Astrocyte of the cerebellum (primary cell): ENCODE data around the gene TSHZ3.

ENCODE experiments used
- DNase-seq: peaks from one replicate; pipeline ENCODE4 v3.0.0-alpha.2; 2011; ENCODE audit warnings: low read depth
- H3K4me3 ChIP-seq: 2 replicates; pipeline ENCODE4 v1.5.1; 2011; ENCODE audit warnings: mild to moderate bottlenecking, low read depth, low read length, moderate library complexity
- CTCF ChIP-seq: IDR thresholded peaks from 2 replicates; pipeline ENCODE4 v1.5.1; 2012; ENCODE audit warnings: low read length, low read depth, moderate library complexity, mild to moderate bottlenecking; ENCODE audit errors: missing control alignments
- in situ Hi-C: cut with HindIII; loops from 2 replicates; pipeline ENCODE4 v1.10.0; 2017; ENCODE audit warnings: low sequenced_read_pairs

TSHZ3 gene

GRCh38 chr19:31377736-31378135, 28.5 kb upstream of the TSHZ3 start:
- in situ Hi-C loops: no loop called here
- no peak for TF ChIP-seq CTCF
- no peak overlapping the region for H3K4me3 ChIP-seq
- DNase-seq: no peak

- no peak for DNase-seq
- no peak for TF ChIP-seq CTCF
- in situ Hi-C loops: no loop called here
- no peak overlapping the region for H3K4me3 ChIP-seq
Measured at GRCh38 chr19:31372246-31372781, 23.1 kb upstream of the TSHZ3 start.

- DNase-seq: no peak
- H3K4me3 ChIP-seq: no peak overlapping the region
- TF ChIP-seq CTCF: no peak
- in situ Hi-C loops: no loop called here
Measured at GRCh38 chr19:31370216-31370615, 21.0 kb upstream of the TSHZ3 start.

- in situ Hi-C loops: no loop called here
- DNase-seq: no peak
- H3K4me3 ChIP-seq: no peak overlapping the region
- TF ChIP-seq CTCF: peak; percentile 10
Measured at GRCh38 chr19:31364963-31365362, 15.7 kb upstream of the TSHZ3 start.

- no peak for DNase-seq
- TF ChIP-seq CTCF: no peak
- H3K4me3 ChIP-seq: no peak overlapping the region
- in situ Hi-C loops: no loop called here
Measured at GRCh38 chr19:31361728-31362127, 12.5 kb upstream of the TSHZ3 start.

GRCh38 chr19:31357315-31357673, 8.1 kb upstream of the TSHZ3 start:
- H3K4me3 ChIP-seq: no peak overlapping the region
- TF ChIP-seq CTCF: no peak
- no peak for DNase-seq
- in situ Hi-C loops: no loop called here
